ENCODE measurements around the gene CLC. TPM values are rescaled to one million over a fixed set of nuclear protein-coding genes. Genes with fewer than 3 reads are reported as not detected.
"Not testable (repeated sequence)": the region's sequence is repeated elsewhere in the genome, so short reads cannot be mapped to it uniquely, and the experiment has no call there.

Gene CLC
- polyA plus RNA-seq, result not detected

DNA sequence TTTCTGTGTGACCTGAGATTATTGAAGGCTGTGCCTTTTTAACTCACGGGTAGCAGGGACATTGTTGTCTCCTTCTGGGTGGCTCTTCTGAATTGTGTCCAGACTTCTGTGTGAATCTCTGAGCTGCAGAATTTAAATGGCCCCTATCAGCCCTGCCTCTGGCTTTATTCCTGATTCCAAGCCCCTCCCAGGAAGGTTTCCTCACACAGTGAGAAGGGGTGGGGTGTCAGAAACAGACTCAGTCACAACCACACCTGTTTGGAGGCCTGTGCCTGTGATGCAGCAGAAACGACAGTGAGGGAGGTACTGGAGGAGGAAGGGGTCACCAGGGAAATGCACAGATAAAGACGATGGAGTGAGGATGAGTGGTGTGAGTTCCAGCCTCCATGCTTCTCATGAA, at the start of gene CLC:
TSS of gene CLC (minus strand) at position 139 of the 400 bp plus-strand sequence. CDS start at position 62, 77 bp downstream.
- peaks cover 26% of the 10 kb centered on the region for H3K27me3 Mint-ChIP-seq
- H3K4me3 Mint-ChIP-seq, result no peak within 1 kb of the TSS
- no peaks in the 10 kb centered on the region for H3K4me1 Mint-ChIP-seq
- H3K27ac Mint-ChIP-seq, result no peak within 1 kb of the TSS
- H3K9me3 Mint-ChIP-seq, result peaks cover 0 to 4% (median 1%) of the 10 kb centered on the region in 3 donors
- no peaks in the 10 kb centered on the region for H3K36me3 Mint-ChIP-seq

DNA sequence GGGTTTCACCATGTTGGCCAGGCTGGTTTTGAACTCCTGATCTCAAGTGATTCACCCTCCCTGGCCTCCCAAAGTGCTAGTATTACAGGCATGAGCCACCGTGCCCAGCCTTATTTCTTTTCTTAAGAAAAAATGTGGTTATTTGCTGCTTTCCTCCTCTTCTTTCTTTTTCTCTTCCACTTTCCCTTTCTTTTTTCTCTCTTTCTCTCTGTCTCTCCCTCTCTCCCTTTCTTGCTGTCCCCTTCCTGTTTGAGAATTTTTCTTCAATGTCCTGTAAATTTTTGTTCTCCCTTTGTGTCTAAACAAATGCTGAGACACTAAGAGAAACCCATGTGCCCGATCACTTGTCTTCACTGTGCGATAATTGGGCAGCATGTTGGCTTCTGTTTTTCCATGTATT, 43.1 kb upstream of the CLC start:
- Mint-ChIP-seq H3K27ac (no peak overlapping the region), H3K36me3 (no peaks in the 10 kb centered on the region), H3K4me1 (peaks cover 0 to under 1% (median 0%) of the 10 kb centered on the region in 3 donors), H3K9me3 (peaks cover 0 to 2% (median 0%) of the 10 kb centered on the region in 3 donors), H3K4me3 (no peak overlapping the region), H3K27me3 (peaks cover 23% of the 10 kb centered on the region)

DNA sequence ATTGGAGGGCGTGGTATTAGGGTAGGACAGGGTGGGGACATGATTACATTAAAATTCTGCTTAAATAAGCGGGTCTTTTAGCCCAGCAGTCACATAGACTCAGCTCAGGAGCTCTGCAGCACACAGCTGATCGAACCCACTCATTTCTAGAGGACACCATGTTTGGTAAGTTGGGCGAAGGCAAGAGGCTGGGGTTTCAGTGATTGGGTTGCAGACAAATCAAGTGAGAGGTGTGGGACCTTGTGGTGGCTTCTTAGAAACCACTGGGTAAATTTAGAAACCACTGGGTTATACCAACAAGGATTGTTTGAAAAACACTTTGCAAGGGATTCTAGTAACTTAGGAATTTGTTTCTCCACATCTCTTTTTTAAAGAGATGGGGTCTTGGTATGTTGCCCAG, 40.9 kb upstream of the CLC start, which contains the start of gene LEUTX:
TSS of gene LEUTX (plus strand) at position 92 of the 400 bp plus-strand sequence. CDS start at position 159, 67 bp downstream.
- H3K9me3 Mint-ChIP-seq, result peaks cover 0 to 2% (median 0%) of the 10 kb centered on the region in 3 donors
- H3K4me3 Mint-ChIP-seq, result no peak within 1 kb of the TSS
- H3K27me3 Mint-ChIP-seq, result peaks cover 12% of the 10 kb centered on the region
- no peaks in the 10 kb centered on the region for H3K36me3 Mint-ChIP-seq
- no peak within 1 kb of the TSS for H3K27ac Mint-ChIP-seq
- no peaks in the 10 kb centered on the region for H3K4me1 Mint-ChIP-seq

DNA sequence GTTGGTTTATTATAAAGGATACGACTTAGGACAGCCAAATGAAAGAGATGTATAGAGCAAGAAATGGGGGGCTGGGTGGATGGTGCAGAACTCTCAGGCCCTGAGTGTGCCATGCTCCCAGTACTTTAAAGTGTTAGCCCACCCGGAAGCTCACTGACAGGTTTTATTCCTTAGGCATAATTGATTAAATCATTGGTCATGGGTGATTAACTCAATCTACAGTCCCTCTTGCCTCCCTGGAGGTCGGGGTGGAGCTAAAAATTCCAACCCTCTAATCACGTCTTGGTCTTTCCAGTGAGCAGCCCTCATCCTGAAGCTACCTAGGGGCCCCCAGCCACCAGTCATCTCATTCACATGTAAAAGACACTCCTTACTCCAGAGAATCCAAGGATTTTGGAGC, 31.0 kb upstream of the CLC start:
- no peak overlapping the region for H3K27ac Mint-ChIP-seq
- H3K9me3 Mint-ChIP-seq, result peaks cover 0 to 5% (median 0%) of the 10 kb centered on the region in 3 donors
- H3K4me3 Mint-ChIP-seq, result no peak overlapping the region
- no peaks in the 10 kb centered on the region for H3K4me1 Mint-ChIP-seq
- H3K36me3 Mint-ChIP-seq, result no peaks in the 10 kb centered on the region
- H3K27me3 Mint-ChIP-seq, result peaks cover 15% of the 10 kb centered on the region

DNA sequence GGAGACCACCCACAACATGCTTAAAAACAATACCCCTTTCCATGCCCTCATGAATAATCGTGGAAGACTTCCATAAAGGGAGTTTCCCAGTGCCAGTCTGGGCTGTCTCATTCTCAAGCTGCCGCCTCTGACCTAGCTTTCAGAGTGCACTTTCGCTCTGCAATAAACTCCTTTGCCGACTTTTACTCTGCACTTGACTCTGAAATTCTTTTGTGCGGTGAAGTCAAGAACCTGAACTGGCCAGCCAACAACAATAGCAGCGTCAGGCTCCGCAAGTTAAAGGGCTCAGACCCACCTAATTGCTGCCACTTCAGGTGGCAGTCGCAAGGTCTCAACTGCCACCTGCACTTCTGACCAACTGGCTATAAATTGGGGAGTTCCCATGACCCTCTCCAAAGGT, 30.5 kb upstream of the CLC start:
- Mint-ChIP-seq H3K4me3 (no peak overlapping the region), H3K36me3 (no peaks in the 10 kb centered on the region), H3K4me1 (no peaks in the 10 kb centered on the region), H3K27me3 (peaks cover 17% of the 10 kb centered on the region), H3K27ac (peak overlapping the region in 2 of 3 donors; percentile 35 to 80), H3K9me3 (peaks cover 0 to 5% (median 2%) of the 10 kb centered on the region in 3 donors)

DNA sequence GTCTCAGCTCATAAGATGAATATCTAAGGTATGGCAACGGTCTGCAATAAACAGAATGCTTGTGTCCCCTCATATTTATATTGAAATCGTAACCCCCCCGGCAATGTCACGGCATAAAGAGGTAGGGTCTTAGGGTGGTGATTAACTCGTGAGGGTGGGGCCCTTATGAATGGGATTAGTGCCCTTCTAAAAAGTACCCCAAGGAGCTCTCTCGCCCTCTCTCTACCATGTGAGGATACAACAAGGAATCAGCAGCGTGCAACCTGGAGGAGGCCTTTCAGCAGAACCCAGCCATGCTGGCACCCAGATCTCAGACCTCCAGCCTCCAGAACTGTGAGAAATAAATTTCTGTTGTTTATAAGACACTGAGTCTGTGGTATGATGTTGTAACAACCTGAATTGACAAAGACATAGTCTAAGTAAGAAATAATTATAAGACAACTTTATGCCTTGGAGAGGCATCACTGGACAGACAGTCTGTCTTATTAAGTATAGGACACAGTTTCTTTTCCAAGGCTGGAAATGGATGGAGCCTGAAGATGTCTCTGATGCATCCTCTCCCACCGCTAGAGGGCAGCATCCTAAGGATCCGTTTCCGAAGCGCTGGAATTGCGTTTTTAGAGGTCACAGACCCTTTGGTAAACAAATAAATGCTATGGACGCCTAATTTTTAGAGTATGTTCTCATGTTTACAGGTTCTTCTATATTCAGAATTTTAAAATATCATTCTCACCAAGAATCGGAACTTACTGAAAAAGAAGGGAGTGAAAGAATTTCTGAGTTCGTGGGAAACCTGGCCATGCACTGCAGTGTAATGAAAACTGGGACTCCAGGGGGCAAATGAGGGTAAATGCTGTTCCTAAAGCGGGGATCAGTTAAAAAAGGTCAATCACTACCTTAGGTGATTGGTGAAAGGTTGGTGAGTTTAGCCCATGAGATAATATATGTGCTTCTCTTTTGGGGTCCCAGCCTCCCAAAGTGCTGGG, 27.6 kb upstream of the CLC start:
- H3K9me3 Mint-ChIP-seq, result peaks cover 2 to 5% (median 4%) of the 10 kb centered on the region in 3 donors
- no peak overlapping the region for H3K4me3 Mint-ChIP-seq
- peaks cover 14% of the 10 kb centered on the region for H3K27me3 Mint-ChIP-seq
- H3K27ac Mint-ChIP-seq, result peak overlapping the region in 2 of 3 donors; percentile 43 to 53
- H3K4me1 Mint-ChIP-seq, result no peaks in the 10 kb centered on the region
- no peaks in the 10 kb centered on the region for H3K36me3 Mint-ChIP-seq

DNA sequence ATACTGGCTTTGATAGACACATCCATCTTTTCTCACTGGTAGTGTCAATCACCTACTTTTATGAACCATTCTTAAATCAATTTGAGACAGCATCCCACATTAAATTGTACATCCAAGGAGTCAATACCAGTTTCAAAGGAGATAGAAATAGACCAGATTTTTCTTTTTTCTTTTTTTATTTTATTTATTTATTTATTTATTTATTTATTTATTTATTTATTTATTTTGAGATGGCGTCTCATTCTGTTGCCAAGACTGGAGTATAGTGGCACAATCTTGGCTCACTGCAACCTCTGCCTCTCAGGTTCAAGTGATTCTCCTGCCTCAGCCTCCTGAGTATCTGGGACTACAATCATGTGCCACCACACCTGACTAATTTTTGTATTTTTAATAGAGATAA, 24.0 kb upstream of the CLC start:
- H3K9me3 Mint-ChIP-seq, H3K36me3 Mint-ChIP-seq, H3K4me3 Mint-ChIP-seq, H3K4me1 Mint-ChIP-seq, H3K27ac Mint-ChIP-seq: not testable (repeated sequence)
- H3K27me3 Mint-ChIP-seq, result peaks cover 26% of the 10 kb centered on the region

DNA sequence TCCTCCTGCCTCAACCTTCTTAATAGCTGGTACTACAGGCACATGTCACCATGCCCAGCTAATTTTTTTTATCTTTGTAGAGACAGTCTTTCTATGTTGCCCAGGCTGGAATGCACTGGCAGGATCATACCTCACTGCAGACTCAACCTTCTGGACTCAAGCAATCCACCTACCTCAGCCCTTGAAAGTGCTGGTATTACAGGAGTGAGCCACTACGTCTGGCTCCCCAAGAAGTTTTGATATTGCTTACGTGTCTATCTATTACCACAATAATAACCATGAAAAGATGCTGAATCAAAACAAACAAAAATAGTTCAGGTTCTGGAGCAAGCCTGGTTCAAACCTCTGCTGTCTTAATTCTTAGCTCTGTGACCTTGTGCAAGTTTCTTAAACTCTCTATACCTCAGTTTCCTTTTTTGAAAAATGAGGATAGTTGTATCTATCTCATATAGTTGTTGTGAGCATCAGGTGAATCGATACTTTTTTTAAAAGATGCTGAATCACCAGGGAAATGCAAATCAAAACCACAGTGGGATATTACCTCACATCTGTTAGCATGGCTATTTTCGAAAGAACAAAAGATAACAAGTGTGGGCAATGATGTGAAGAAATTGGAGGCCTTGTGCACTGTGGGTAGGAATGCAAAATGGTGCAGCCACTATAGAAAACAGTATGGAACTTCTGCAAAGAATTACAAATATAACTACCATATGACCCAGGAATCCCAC, 21.8 kb upstream of the CLC start:
- Mint-ChIP-seq H3K36me3 (no peaks in the 10 kb centered on the region), H3K27me3 (peaks cover 23% of the 10 kb centered on the region), H3K9me3 (peaks cover 0 to 4% (median 4%) of the 10 kb centered on the region in 3 donors), H3K4me3 (no peak overlapping the region), H3K27ac (no peak overlapping the region), H3K4me1 (peaks cover 0 to 4% (median 0%) of the 10 kb centered on the region in 3 donors)

DNA sequence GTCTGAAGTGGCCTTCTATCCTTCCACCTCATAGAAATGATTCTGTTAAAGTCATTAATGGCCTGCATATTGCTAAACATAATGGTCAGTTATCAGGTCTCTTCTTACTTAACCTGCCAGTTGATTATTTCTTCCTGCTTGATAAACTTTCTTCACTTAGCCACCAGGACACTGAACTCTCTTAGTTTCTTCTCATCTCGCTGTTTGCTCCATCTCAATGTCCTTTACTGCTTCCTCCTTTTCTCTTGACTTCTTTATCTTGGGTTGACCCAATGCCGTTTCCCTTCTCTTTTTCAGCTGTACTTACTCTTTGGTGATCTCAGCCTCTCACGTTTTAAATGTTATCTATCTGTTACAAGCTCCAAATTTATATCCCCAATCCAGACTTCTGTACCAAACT, 17.1 kb upstream of the CLC start:
- Mint-ChIP-seq H3K36me3 (peaks cover 2% of the 10 kb centered on the region), H3K27me3 (peaks cover 20% of the 10 kb centered on the region), H3K9me3 (no peaks in the 10 kb centered on the region), H3K4me3 (no peak overlapping the region), H3K4me1 (peaks cover 0 to 3% (median 0%) of the 10 kb centered on the region in 3 donors), H3K27ac (no peak overlapping the region)

DNA sequence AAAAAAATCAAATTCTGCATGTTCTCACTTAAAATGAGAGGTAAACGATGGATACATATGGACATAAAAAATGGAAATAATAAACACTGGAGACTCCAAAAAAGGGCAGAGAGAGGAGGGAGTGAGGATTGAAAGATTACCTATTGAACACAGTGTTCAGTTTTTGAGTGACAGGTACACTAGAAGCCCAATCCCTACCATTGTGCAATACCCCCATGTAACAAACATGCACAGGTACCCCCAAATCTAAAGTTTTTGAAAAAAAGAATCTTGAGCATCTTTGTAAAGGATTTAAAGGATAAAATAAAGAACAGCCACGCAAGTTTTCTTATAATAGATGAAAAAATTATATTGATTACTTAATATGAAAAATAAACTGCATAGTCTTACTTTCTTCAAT, 16.7 kb upstream of the CLC start:
- Mint-ChIP-seq H3K9me3 (no peaks in the 10 kb centered on the region), H3K27me3 (peaks cover 17% of the 10 kb centered on the region), H3K27ac (no peak overlapping the region), H3K36me3 (peaks cover 2% of the 10 kb centered on the region), H3K4me1 (no peaks in the 10 kb centered on the region), H3K4me3 (no peak overlapping the region)

DNA sequence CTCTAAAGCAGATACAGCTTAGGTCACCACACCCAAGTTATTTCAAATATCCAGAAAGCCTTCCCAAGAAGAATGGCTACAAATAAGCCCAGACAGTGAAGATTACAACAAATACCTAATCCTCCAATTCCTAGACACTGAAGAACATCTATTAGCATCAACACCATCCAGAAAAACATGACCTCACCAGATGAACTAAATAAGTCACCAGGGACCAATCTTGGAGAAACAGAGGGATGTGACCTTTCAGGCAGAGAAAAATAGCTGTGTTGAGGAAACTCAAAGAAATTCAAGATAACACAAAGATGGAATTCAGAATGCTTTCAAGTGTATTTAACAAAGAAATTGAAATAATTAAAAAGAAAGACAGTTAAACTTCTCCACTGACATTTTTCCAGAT, 15.0 kb upstream of the CLC start:
- Mint-ChIP-seq H3K4me3 (no peak overlapping the region), H3K27me3 (peaks cover 13% of the 10 kb centered on the region), H3K36me3 (peaks cover 2% of the 10 kb centered on the region), H3K9me3 (no peaks in the 10 kb centered on the region), H3K4me1 (no peaks in the 10 kb centered on the region), H3K27ac (no peak overlapping the region)

DNA sequence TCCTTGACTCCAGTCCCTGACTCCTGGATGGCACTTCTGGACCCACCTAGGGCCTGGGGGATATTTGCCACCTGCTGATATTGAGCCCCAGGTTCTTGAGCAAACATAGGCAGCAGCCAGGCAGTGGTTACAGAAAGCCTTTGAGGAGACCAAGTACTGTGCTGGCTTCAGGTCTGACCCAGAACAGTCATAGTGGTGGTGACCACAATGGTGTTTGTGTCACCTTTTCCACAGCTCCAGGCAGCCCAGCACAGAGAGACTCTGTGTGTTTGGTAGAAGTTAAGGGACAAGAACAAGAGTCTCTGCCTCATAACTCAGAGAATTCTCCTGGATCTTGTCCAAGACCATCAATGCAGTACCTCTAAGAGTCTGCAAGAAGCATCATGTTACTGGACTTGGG, 14.6 kb upstream of the CLC start:
- Mint-ChIP-seq H3K36me3 (peaks cover 2% of the 10 kb centered on the region), H3K9me3 (no peaks in the 10 kb centered on the region)

DNA sequence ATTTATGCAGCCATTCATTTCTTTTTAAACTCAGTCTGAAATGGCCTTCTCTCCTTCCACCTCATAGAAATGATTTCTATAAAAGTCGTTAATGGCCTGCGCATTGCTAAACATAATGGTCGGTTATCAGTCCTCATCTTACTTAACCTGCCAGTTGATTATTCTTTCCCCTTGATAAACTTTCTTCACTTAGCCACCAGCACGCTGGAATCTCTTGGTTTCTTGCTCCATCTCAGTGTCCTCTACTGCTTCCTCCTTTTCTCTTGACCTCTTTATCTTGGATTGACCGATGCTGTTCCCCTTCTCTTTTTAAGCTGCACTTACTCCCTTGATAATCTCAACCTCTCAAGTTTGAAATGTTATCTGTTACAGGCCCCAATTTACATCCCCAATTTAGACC, 12.2 kb upstream of the CLC start:
- Mint-ChIP-seq H3K27ac (no peak overlapping the region), H3K36me3 (peaks cover 2% of the 10 kb centered on the region), H3K4me1 (peaks cover 0 to 2% (median 0%) of the 10 kb centered on the region in 3 donors), H3K4me3 (no peak overlapping the region), H3K9me3 (no peaks in the 10 kb centered on the region), H3K27me3 (peaks cover 23% of the 10 kb centered on the region)

More for the DNA sequence above, 14.6 kb upstream of the CLC start:
- H3K27me3 Mint-ChIP-seq, result peaks cover 16% of the 10 kb centered on the region
- no peak overlapping the region for H3K27ac Mint-ChIP-seq
- H3K4me3 Mint-ChIP-seq, result no peak overlapping the region
- H3K4me1 Mint-ChIP-seq, result no peaks in the 10 kb centered on the region

DNA sequence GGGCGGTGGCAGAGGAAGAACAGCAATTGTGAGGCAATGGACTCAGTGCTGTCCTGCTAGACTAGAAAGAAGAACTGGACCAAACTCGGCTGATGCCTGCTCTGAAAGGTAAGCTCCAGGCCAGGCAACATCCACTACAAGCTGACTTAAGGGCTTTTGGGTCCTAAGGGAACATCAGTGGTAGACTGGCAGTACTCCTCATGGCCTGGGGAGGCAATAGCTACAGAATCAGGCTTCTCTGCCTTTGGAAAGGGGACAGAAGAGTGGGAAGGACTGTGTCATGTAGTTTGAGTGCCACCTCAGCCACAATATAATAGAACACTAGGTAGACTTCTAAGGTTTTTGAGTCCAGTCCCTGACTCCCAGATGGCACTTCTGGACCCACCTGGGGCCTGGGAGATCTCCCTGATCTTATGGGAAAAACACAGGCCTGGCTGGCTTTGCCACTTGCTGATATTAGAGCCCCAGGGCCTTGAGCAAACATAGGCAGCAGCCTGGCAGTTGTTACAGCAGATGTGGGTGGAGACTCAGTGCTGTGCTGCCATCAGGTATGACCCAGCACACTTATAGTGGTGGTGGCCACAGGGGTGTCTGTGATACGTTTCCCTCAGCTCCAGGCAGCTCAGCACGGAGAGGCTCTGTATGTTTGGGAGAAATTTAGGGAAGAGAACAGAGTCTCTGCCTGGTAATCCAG, 9.2 kb upstream of the CLC start:
- H3K27ac Mint-ChIP-seq, result no peak overlapping the region
- no peaks in the 10 kb centered on the region for H3K9me3 Mint-ChIP-seq
- H3K27me3 Mint-ChIP-seq, result peaks cover 36% of the 10 kb centered on the region
- H3K36me3 Mint-ChIP-seq, result peaks cover 2% of the 10 kb centered on the region
- H3K4me3 Mint-ChIP-seq, result no peak overlapping the region
- H3K4me1 Mint-ChIP-seq, result peaks cover 0 to 2% (median 0%) of the 10 kb centered on the region in 3 donors

DNA sequence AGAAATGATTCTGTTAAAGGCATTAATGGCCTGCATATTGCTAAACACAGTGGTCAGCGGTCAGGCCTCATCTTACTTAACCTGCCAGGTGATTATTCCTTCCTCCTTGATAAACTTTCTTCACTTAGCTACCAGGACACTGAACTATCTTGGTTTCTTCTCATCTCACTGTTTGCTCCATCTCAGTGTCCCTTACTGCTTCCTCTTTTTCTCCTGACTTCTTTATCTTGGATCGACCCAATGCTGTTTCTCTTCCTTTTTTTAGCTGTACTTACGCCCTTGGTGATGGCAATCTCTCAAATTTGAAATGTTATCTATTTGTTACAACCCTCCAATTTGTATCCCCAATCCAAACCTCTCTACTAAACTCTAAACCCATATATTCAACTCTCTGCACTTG, 7.8 kb upstream of the CLC start:
- Mint-ChIP-seq H3K4me1 (peaks cover 0 to 2% (median 0%) of the 10 kb centered on the region in 3 donors), H3K27ac (no peak overlapping the region), H3K36me3 (peaks cover 2% of the 10 kb centered on the region), H3K27me3 (peaks cover 31% of the 10 kb centered on the region), H3K9me3 (peaks cover 0 to 4% (median 0%) of the 10 kb centered on the region in 3 donors), H3K4me3 (peak overlapping the region in 1 of 4 donors; percentile 29)
